Gastrocnemius medialis (tissue), 4 donors: ENCODE measurements around the gene CIBAR2.

Experiments used
- CTCF ChIP-seq, 5 experiments: fragments of 450-650 bp in 3 of 5; fragments of 200-600 bp in 2 of 5; sonication (generic) in 2 of 5; IDR thresholded peaks in 4 of 5; conservative IDR thresholded peaks in 1 of 5; 1 replicate in 4 of 5; 2 replicates in 1 of 5; pipeline ENCODE4 v1.5.1; 2016 to 2019; ENCODE audit warnings: antibody characterized with exemption in 5 of 5, mild to moderate bottlenecking in 3 of 5, moderate library complexity in 3 of 5
- POLR2A ChIP-seq, 2 donors: fragments of 450-650 bp; IDR thresholded peaks; one replicate each; pipeline ENCODE4 v1.6.1; 2017; ENCODE audit warnings: antibody characterized with exemption in 2 of 2, mild to moderate bottlenecking in 2 of 2, moderate library complexity in 2 of 2

GRCh38 chr16:85128079-85128837, 16.0 kb upstream of the CIBAR2 start:
- TF ChIP-seq CTCF (IDR thresholded peaks at IDR 0.05 in 4 of 5, conservative IDR thresholded peaks at IDR 0.05 in 1 of 5) (no peak), POLR2A (IDR thresholded peaks at IDR 0.05) (no peak)
